Adrenal gland (tissue), 12 donors: ENCODE results near the gene PIAS3. TPM values are rescaled to one million over a fixed set of nuclear protein-coding genes. Genes with fewer than 3 reads are reported as not detected.

Experiments used
- DNase-seq, 7 donors: peaks; one replicate each; pipeline ENCODE4 v3.0.0-alpha.2; 2019 to 2020
- H3K27ac ChIP-seq, 5 donors: fragments of 200-600 bp; sonication (generic) in 4 of 5; 1 replicate in 3 of 5; 2 replicates in 2 of 5; pipeline versions ENCODE4 v1.5.1 to v1.8.0; 2016 to 2020; ENCODE audit warnings: mild to moderate bottlenecking in 1 of 5
- H3K27me3 ChIP-seq: fragments of 200-600 bp; 2 replicates; pipeline ENCODE4 v1.8.0; 2021
- H3K36me3 ChIP-seq, 2 donors: fragments of 200-600 bp; replicated peaks in 1 of 2; 1 replicate in 1 of 2; 2 replicates in 1 of 2; pipeline versions ENCODE4 v1.5.1 to v1.8.0; 2018 to 2022
- H3K4me1 ChIP-seq, 2 donors: fragments of 200-600 bp; replicated peaks in 1 of 2; 1 replicate in 1 of 2; 2 replicates in 1 of 2; pipeline versions ENCODE4 v1.5.1 to v1.8.0; 2018 to 2021
- H3K4me3 ChIP-seq, 4 donors: fragments of 200-600 bp; sonication (generic) in 3 of 4; one replicate each; pipeline ENCODE4 v1.5.1; 2016 to 2018
- H3K9me3 ChIP-seq, 3 donors: fragments of 200-600 bp; sonication (generic) in 1 of 3; replicated peaks in 1 of 3; 1 replicate in 2 of 3; 2 replicates in 1 of 3; pipeline versions ENCODE4 v1.5.1 to v1.8.0; 2016 to 2021
- POLR2A ChIP-seq, 2 donors: fragments of 450-650 bp; IDR thresholded peaks; one replicate each; pipeline ENCODE4 v1.6.1; 2017; ENCODE audit warnings: antibody characterized with exemption in 2 of 2, mild to moderate bottlenecking in 2 of 2, moderate library complexity in 1 of 2
- WGBS, 4 donors: extraction: QIAGEN DNeasy Blood & Tissue Kit in 2 of 4; methylation state at CpG; one replicate each; pipeline versions ENCODE4 v1.1.5 to v1.1.7; 2013 to 2017; 5-methylcytosine and 5-hydroxymethylcytosine counted together
- intact Hi-C, 2 donors: fragments of 100-400 bp; cut with DNase I; formaldehyde crosslinking; loops; one replicate each; pipeline versions ENCODE4 v1.14.1 to v1.15.0; 2022 to 2023
- polyA plus RNA-seq, 3 donors: library from polyadenylated mRNA; stranded (reverse); fragments of 200-250 nt in 2 of 3; fragments of 350-450 nt in 1 of 3; fragmentation: Illumina TruSeq in 1 of 3; extraction: RNeasy Lipid Tissue Mini Kit (QIAGEN cat#74804) in 1 of 3; gene quantifications; one replicate each; pipeline ENCODE4 v1.2.3, GENCODE V29; 2013 to 2014
- total RNA-seq, 9 donors: library from RNA; depleted of rRNA in 4 of 9; stranded (reverse); fragments of >200 nt in 4 of 9; fragments of 120-200 nt in 1 of 9; fragmentation: NEBNext Ultra II Directional in 1 of 9; extraction: Animal tissue kit (Norgen Biotek cat#: 25700) in 1 of 9; gene quantifications; one replicate each; pipeline versions ENCODE4 v1.1.0 to v1.2.4, GENCODE V29; 2013 to 2023
- TF ChIP-seq, protein P1 (sequence below), 6 experiments: fragments of 450-650 bp in 4 of 6; fragments of 200-600 bp in 2 of 6; sonication (generic) in 1 of 6; IDR thresholded peaks; 1 replicate in 5 of 6; 2 replicates in 1 of 6; pipeline versions ENCODE4 v1.5.1 to v1.8.0; 2016 to 2021; ENCODE audit warnings: antibody characterized with exemption in 6 of 6, mild to moderate bottlenecking in 2 of 6, moderate library complexity in 1 of 6
- donor health status: healthy with polysubstance abuse.
- donor health status: Bipolar disorder and iron deficiency.
- donor health status: DM: yes; HTN: yes; CAD: no.
- donor health status: DM: no; HTN: no; CAD: no.
- donor health status: DM: no; HTN: no; CAD: no.
- donor health status: DM: yes; HTN: yes; CAD: no.

PIAS3 gene
- total and polyA plus RNA-seq, 12 donors = 7.5 to 40.5 (median 22.0) TPM

DNA sequence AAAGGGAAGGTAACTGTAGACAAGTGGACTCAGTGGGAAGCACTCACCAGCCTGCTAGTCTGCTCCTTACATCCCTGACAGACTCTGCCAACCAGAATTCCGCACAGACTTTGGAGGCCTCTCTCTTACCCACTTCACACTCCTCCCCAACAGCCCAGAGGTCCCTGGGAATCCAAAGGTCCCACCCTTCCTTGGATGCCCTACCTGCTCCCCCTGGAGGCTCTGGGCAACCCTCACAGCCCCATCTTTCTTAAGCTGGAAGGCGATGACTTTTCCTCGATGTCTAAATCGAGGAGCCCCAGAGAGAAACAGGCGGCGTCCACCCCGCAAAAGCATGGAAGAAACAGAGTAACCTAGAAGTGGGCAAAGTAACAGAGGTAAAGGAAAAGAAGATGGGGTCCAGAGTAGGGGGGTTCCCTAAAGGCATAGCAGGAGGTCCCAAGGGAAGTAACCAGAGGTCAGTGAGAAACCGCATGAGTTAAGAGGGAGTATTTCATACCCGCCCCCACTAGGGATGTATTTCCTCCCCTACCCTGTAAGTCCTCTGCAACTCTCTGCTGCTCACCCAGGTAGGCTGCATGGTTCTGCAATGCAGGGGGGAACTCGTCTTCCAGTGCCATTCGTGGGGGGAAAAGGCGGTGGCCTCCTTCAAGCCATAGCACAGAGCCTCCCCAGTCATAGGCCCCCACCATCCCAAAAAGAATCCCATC is 42.6 kb upstream of the PIAS3 start:
- H3K4me3 ChIP-seq = no peak overlapping the region
- WGBS, 4 donors = 85 to 89% (median 88%) methylated on average over 12 of the region's 12 CpGs
- no peaks in the 10 kb centered on the region for H3K36me3 ChIP-seq
- no peaks in the 10 kb centered on the region for H3K4me1 ChIP-seq
- intact Hi-C loops = loop anchor here in 1 of 2 donors (10.0 kb wide), 1 partner anchor 47 kb away; the partner anchor contains the start of gene PIAS3
- no peaks in the 10 kb centered on the region for H3K27me3 ChIP-seq
- no peak overlapping the region for H3K27ac ChIP-seq
- H3K9me3 ChIP-seq = no peaks in the 10 kb centered on the region
- peak in 1 of 7 donors; percentile 20 for DNase-seq
- no peak for TF ChIP-seq POLR2A (IDR thresholded peaks at IDR 0.05)
- TF ChIP-seq, protein P1, sequence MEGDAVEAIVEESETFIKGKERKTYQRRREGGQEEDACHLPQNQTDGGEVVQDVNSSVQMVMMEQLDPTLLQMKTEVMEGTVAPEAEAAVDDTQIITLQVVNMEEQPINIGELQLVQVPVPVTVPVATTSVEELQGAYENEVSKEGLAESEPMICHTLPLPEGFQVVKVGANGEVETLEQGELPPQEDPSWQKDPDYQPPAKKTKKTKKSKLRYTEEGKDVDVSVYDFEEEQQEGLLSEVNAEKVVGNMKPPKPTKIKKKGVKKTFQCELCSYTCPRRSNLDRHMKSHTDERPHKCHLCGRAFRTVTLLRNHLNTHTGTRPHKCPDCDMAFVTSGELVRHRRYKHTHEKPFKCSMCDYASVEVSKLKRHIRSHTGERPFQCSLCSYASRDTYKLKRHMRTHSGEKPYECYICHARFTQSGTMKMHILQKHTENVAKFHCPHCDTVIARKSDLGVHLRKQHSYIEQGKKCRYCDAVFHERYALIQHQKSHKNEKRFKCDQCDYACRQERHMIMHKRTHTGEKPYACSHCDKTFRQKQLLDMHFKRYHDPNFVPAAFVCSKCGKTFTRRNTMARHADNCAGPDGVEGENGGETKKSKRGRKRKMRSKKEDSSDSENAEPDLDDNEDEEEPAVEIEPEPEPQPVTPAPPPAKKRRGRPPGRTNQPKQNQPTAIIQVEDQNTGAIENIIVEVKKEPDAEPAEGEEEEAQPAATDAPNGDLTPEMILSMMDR (IDR thresholded peaks at IDR 0.05) = no peak

DNA sequence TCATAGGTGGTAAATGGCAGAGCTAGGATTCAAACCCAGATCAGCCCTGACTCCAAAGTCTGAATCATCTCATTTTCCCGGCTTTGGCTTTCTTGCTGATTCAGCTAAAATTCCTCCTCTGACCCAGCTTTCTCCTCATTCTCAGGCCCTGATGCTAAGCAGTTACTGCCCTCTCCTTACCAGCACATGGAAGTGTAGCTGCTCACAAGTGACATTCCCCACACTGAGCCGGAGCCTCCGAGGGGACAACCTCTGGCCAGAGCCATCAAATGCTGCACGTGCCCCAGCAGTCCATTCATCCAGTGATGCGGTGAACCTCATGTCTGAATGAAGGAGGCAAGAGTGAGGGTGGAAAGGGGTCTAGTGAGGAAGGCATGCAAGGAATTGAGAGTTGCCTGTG is 39.9 kb upstream of the PIAS3 start:
- Histone ChIP-seq H3K36me3 (no peaks in the 10 kb centered on the region), H3K4me3 (no peak overlapping the region), H3K9me3 (no peaks in the 10 kb centered on the region), H3K4me1 (no peaks in the 10 kb centered on the region), H3K27ac (no peak overlapping the region), H3K27me3 (no peaks in the 10 kb centered on the region)
- TF ChIP-seq POLR2A (IDR thresholded peaks at IDR 0.05) = no peak
- TF ChIP-seq, protein P1 (IDR thresholded peaks at IDR 0.05) = no peak
- no peak for DNase-seq
- intact Hi-C loops = loop anchor here in 1 of 2 donors (5.0 kb wide), 1 partner anchor 114 kb away; no protein-coding TSS in a partner anchor
- WGBS, 4 donors = 77 to 84% (median 80%) methylated on average over 5 of the region's 5 CpGs

DNA sequence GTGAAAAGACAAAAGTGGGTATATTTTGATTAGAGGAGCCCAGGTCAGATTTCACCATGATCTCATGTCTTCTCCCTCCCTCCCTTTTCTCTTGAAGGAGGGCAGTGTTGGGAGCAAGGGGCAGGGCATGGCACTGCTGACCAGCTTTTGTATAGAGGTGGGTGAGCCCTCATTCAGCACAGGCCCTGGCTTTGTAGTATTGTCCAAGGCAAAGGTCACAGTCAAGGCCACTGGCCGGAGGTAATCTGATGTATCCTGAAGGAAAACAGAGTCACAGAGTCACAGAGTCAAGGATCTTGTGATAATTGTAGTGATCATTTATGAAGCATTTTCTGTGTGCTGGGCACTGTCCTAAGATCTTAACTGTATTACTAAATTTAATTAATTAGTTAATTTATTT is 39.1 kb upstream of the PIAS3 start:
- intact Hi-C loops = loop anchor here in 1 of 2 donors (5.0 kb wide), 1 partner anchor 114 kb away; no protein-coding TSS in a partner anchor
- Histone ChIP-seq H3K4me3 (no peak overlapping the region), H3K27me3 (no peaks in the 10 kb centered on the region), H3K4me1 (peaks cover 2 to 4% of the 10 kb centered on the region in 2 donors), H3K36me3 (no peaks in the 10 kb centered on the region), H3K9me3 (no peaks in the 10 kb centered on the region), H3K27ac (no peak overlapping the region)
- TF ChIP-seq, protein P1 (IDR thresholded peaks at IDR 0.05) = no peak
- no peak for TF ChIP-seq POLR2A (IDR thresholded peaks at IDR 0.05)
- peak in 1 of 7 donors; percentile 11 for DNase-seq
- 29 to 55% (median 42%) methylated on average over 1 of the region's 1 CpG for WGBS, 4 donors

DNA sequence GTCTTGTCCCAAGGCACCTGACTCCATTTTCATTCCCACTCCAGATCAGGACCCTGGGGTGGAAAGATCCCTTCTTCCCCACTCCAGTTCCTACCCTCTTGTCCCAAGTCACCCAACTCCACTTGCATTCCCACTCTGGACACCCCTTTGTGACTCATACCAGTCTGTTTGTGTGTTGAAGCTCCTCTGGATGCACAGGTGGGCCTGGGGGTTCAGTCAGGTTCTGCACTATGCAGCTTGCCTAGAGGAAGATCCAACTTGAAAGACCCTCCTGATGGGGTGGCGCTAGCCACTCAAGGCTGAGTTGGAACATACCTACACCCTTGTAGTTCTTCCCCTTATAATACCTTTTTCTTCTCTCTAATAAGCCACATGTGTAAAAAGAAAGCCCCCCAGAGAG is 36.6 kb upstream of the PIAS3 start:
- no peaks in the 10 kb centered on the region for H3K27me3 ChIP-seq
- intact Hi-C loops = loop anchor here in 1 of 2 donors (5.0 kb wide), 1 partner anchor 117 kb away; no protein-coding TSS in a partner anchor
- no peak for TF ChIP-seq POLR2A (IDR thresholded peaks at IDR 0.05)
- TF ChIP-seq, protein P1 (IDR thresholded peaks at IDR 0.05) = no peak

More for the DNA sequence above, 36.6 kb upstream of the PIAS3 start:
- DNase-seq = no peak
- H3K9me3 ChIP-seq = no peaks in the 10 kb centered on the region
- no peaks in the 10 kb centered on the region for H3K36me3 ChIP-seq
- H3K27ac ChIP-seq = no peak overlapping the region
- WGBS, 4 donors = 89 to 100% (median 95%) methylated on average over 1 of the region's 1 CpG
- no peak overlapping the region for H3K4me3 ChIP-seq
- peaks cover 19 to 24% of the 10 kb centered on the region in 2 donors for H3K4me1 ChIP-seq
